ENCODE measurements around the gene ZBTB20. TPM values are rescaled to one million over a fixed set of nuclear protein-coding genes. Genes with fewer than 3 reads are reported as not detected.

The ZBTB20 gene
- total and polyA plus RNA-seq, 2 donors (not counting 1 experiment from before 2014, with no cell fraction given), result 4.0 to 123 TPM

GRCh38 chr3:114336857-114337256 is 810.2 kb downstream of the ZBTB20 start:
- Histone ChIP-seq H3K36me3 (replicated peaks in 1 of 2; ENCODE audit: control extremely low read depth in 1 of 2, control insufficient read depth in 1 of 2, extremely low read depth in 1 of 2, insufficient read depth in 2 of 2, low read length in 1 of 2) (peaks cover 0 to 16% of the 10 kb centered on the region in 2 experiments), H3K4me2 (replicated peaks; ENCODE audit: low read depth, low read length, poor library complexity, severe bottlenecking) (no peak overlapping the region), H3K9ac (ENCODE audit: low read length) (no peak overlapping the region), H3K27me3 (replicated peaks in 1 of 4; ENCODE audit: control extremely low read depth in 1 of 4, control insufficient read depth in 3 of 4, insufficient read depth in 4 of 4, low read length in 3 of 4) (no peaks in the 10 kb centered on the region), H4K20me1 (ENCODE audit: control insufficient read depth, insufficient read depth, low read length, poor library complexity, severe bottlenecking) (no peaks in the 10 kb centered on the region), H3K27ac (ENCODE audit: low read length in 2 of 2) (no peak overlapping the region), H2AFZ (ENCODE audit: insufficient read depth, low read depth, low read length, poor library complexity, severe bottlenecking) (no peak overlapping the region), H3K4me1 (ENCODE audit: control insufficient read depth in 2 of 2, insufficient read depth in 2 of 2, low read length in 2 of 2) (peaks cover 14% of the 10 kb centered on the region in 2 donors), H3K79me2 (ENCODE audit: control insufficient read depth, insufficient read depth, low read length) (no peaks in the 10 kb centered on the region), H3K9me3 (ENCODE audit: control extremely low read depth in 1 of 3, control insufficient read depth in 2 of 3, insufficient read depth in 1 of 3, low read length in 2 of 3) (peaks cover 0 to 4% (median 0%) of the 10 kb centered on the region in 3 donors), H3K4me3 (ENCODE audit: control extremely low read depth in 1 of 5, extremely low read depth in 1 of 5, insufficient read depth in 1 of 5, low read depth in 2 of 5, low read length in 4 of 5) (no peak overlapping the region)
- TF ChIP-seq EZH2 (IDR thresholded peaks at IDR 0.05; ENCODE audit: borderline replicate concordance, insufficient read depth, low read depth, low read length, poor library complexity, severe bottlenecking), result no peak
- TF ChIP-seq CTCF (IDR thresholded peaks at IDR 0.05), result no peak
- intact Hi-C loops (cut with micrococcal nuclease), result loop anchor here (1.0 kb wide), 2 partner anchors 46 to 185 kb away; no protein-coding TSS in a partner anchor
- POLR2A ChIA-PET, result no interaction called here
- CTCF ChIA-PET, result interaction anchor here (0.9 to 4.1 kb wide), 13 partner anchors 11 to 186 kb away, joined by 3 to 23 read pairs (median 4); no protein-coding TSS in a partner anchor
- H3K27ac Mint-ChIP-seq, result no peak overlapping the region
- H3K4me3 Mint-ChIP-seq, result no peak overlapping the region
- ATAC-seq (ENCODE audit: low read depth), result no peak
- no peak for DNase-seq
- H3K9me3 Mint-ChIP-seq (ENCODE audit: insufficient read depth), result peaks cover 2% of the 10 kb centered on the region
- no CpG with 5 or more reads among the region's 3 CpGs for WGBS (ENCODE audit: insufficient coverage)
- H3K27me3 Mint-ChIP-seq, result no peaks in the 10 kb centered on the region
- peaks cover 31% of the 10 kb centered on the region for H3K4me1 Mint-ChIP-seq

- no peak overlapping the region for H3K4me3 Mint-ChIP-seq
- Histone ChIP-seq H3K36me3 (replicated peaks in 1 of 2; ENCODE audit: control extremely low read depth in 1 of 2, control insufficient read depth in 1 of 2, extremely low read depth in 1 of 2, insufficient read depth in 2 of 2, low read length in 1 of 2) (peaks cover 0 to 16% of the 10 kb centered on the region in 2 experiments), H3K9ac (ENCODE audit: low read length) (no peak overlapping the region), H3K79me2 (ENCODE audit: control insufficient read depth, insufficient read depth, low read length) (no peaks in the 10 kb centered on the region), H3K27ac (ENCODE audit: low read length in 2 of 2) (no peak overlapping the region), H3K4me3 (ENCODE audit: control extremely low read depth in 1 of 5, extremely low read depth in 1 of 5, insufficient read depth in 1 of 5, low read depth in 2 of 5, low read length in 4 of 5) (no peak overlapping the region), H4K20me1 (ENCODE audit: control insufficient read depth, insufficient read depth, low read length, poor library complexity, severe bottlenecking) (no peaks in the 10 kb centered on the region), H3K4me1 (ENCODE audit: control insufficient read depth in 2 of 2, insufficient read depth in 2 of 2, low read length in 2 of 2) (peaks cover 14% of the 10 kb centered on the region in 2 donors), H2AFZ (ENCODE audit: insufficient read depth, low read depth, low read length, poor library complexity, severe bottlenecking) (no peak overlapping the region), H3K27me3 (replicated peaks in 1 of 4; ENCODE audit: control extremely low read depth in 1 of 4, control insufficient read depth in 3 of 4, insufficient read depth in 4 of 4, low read length in 3 of 4) (no peaks in the 10 kb centered on the region), H3K9me3 (ENCODE audit: control extremely low read depth in 1 of 3, control insufficient read depth in 2 of 3, insufficient read depth in 1 of 3, low read length in 2 of 3) (peaks cover 0 to 4% (median 0%) of the 10 kb centered on the region in 3 donors), H3K4me2 (replicated peaks; ENCODE audit: low read depth, low read length, poor library complexity, severe bottlenecking) (no peak overlapping the region)
- peak; percentile 25 for DNase-seq
- no peak for TF ChIP-seq EZH2 (IDR thresholded peaks at IDR 0.05; ENCODE audit: borderline replicate concordance, insufficient read depth, low read depth, low read length, poor library complexity, severe bottlenecking)
- peak; percentile 56 for TF ChIP-seq CTCF (IDR thresholded peaks at IDR 0.05)
- ATAC-seq (ENCODE audit: low read depth), result no peak
- ChIA-PET CTCF (interaction anchor here (0.7 to 4.1 kb wide), 18 partner anchors 10 to 185 kb away, joined by 3 to 23 read pairs (median 4); no protein-coding TSS in a partner anchor), POLR2A (no interaction called here)
- no peaks in the 10 kb centered on the region for H3K27me3 Mint-ChIP-seq
- WGBS (ENCODE audit: insufficient coverage), result 100% methylated on average over 1 of the region's 1 CpG
- peaks cover 31% of the 10 kb centered on the region for H3K4me1 Mint-ChIP-seq
- H3K27ac Mint-ChIP-seq, result no peak overlapping the region
- peaks cover 2% of the 10 kb centered on the region for H3K9me3 Mint-ChIP-seq (ENCODE audit: insufficient read depth)
- intact Hi-C loops (cut with micrococcal nuclease), result loop anchor here (1.0 kb wide), 2 partner anchors 45 to 184 kb away; no protein-coding TSS in a partner anchor
Observed at GRCh38 chr3:114336122-114336697, 810.9 kb downstream of the ZBTB20 start.

All from B cell (primary cell).